ENCODE data around the gene MAN1B1. TPM values are rescaled to one million over a fixed set of nuclear protein-coding genes. Genes with fewer than 3 reads are reported as not detected.

MAN1B1 gene
- total RNA-seq, 1 donor from 2014 or later, result 58.9 TPM

DNA sequence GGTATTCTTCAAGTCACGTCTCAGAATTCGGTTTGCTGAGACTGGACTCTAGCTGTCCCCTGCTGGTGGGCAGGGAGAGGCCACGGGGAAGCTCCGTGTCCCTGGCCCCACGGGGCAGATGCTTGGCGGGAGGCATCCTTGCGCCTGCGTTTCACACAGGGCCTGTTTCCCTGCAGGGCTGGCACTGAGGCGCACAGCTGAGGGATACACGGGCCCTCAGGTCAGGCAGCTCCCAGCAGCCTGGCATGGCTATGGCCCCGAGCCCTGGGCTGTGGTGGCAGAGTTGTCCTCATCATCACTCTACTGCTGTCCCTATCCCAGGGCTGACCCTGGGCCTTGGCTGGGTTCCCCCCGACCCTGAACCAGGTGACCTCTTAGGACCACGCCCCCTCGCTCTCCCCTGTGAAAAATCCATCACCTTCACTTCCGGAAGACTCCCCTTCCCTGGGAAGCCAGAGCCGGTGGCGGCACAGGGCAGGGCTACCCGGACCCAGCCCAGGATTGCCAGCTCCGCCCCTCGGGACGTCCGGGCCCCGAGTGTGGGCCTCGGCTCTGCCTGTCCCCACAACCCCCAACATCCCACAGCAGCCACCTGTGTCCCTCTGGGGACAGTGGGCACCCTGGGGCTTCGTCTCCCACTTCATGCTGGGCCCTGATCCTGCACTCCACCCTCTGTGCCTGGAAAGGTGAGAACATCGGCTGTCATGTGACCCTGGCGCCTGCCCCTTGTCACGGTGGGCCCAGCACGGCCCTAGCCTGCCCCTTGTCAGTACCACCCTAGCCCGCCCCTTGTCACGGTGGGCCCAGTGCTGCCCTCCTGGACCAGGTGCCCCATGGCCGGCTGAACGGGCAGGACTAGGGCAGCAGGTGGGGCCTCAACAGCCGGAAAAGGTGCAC lies 22.7 kb downstream of the MAN1B1 start:
- Mint-ChIP-seq H3K4me1 (ENCODE audit: unreplicated experiment) (no peaks in the 10 kb centered on the region), H3K4me3 (no peak overlapping the region), H3K9me3 (no peaks in the 10 kb centered on the region), H3K36me3 (no peaks in the 10 kb centered on the region), H3K27me3 (no peaks in the 10 kb centered on the region), H3K27ac (no peak overlapping the region)
- TF ChIP-seq, protein P1, sequence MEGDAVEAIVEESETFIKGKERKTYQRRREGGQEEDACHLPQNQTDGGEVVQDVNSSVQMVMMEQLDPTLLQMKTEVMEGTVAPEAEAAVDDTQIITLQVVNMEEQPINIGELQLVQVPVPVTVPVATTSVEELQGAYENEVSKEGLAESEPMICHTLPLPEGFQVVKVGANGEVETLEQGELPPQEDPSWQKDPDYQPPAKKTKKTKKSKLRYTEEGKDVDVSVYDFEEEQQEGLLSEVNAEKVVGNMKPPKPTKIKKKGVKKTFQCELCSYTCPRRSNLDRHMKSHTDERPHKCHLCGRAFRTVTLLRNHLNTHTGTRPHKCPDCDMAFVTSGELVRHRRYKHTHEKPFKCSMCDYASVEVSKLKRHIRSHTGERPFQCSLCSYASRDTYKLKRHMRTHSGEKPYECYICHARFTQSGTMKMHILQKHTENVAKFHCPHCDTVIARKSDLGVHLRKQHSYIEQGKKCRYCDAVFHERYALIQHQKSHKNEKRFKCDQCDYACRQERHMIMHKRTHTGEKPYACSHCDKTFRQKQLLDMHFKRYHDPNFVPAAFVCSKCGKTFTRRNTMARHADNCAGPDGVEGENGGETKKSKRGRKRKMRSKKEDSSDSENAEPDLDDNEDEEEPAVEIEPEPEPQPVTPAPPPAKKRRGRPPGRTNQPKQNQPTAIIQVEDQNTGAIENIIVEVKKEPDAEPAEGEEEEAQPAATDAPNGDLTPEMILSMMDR (conservative IDR thresholded peaks at IDR 0.05), result no peak
- DNase-seq (ENCODE audit: extremely low spot score, unreplicated experiment), result no peak

DNA sequence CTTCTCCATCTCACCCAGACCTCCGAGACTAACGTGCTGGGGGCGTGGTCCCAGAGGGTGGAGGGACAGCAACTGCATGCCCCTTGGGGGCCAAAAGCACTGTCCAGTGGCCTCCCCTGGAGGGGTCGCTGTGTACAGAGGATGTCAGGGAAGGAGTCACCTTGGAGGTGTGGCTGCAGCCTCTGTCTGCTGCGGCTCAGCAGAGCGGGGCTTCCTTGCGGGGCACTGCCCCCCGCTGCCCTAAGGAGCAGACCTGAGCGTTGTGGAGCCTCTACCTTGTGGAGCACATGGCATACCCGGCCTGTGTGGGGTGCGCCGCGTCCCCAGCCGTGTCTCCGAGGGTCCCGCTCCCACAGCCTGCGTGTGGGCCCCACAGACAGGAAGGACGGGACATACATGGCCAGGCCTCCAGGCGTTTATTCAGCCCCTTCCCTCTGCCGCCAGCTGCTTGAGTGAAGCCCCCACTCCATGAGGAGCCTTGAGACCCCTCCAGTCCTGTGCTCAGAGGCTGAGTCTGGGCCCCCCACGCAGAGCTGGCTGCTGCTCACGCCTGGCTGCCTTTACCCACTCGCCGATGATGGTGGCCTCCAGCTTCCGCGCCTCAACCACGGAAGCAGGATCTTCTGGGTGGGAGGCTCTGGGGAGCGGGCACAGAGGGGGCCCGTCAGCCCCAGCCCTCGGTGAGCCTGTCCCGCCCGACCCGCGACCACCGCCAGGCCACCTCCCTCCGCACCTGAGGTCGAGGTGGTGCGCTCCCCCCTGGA lies 23.5 kb downstream of the MAN1B1 start:
- TF ChIP-seq, protein P1 (conservative IDR thresholded peaks at IDR 0.05), result no peak
- H3K9me3 Mint-ChIP-seq, result no peaks in the 10 kb centered on the region
- no peak for DNase-seq (ENCODE audit: extremely low spot score, unreplicated experiment)
- H3K4me1 Mint-ChIP-seq (ENCODE audit: unreplicated experiment), result no peaks in the 10 kb centered on the region
- no peak overlapping the region for H3K4me3 Mint-ChIP-seq
- no peaks in the 10 kb centered on the region for H3K27me3 Mint-ChIP-seq
- no peak overlapping the region for H3K27ac Mint-ChIP-seq
- no peaks in the 10 kb centered on the region for H3K36me3 Mint-ChIP-seq

DNA sequence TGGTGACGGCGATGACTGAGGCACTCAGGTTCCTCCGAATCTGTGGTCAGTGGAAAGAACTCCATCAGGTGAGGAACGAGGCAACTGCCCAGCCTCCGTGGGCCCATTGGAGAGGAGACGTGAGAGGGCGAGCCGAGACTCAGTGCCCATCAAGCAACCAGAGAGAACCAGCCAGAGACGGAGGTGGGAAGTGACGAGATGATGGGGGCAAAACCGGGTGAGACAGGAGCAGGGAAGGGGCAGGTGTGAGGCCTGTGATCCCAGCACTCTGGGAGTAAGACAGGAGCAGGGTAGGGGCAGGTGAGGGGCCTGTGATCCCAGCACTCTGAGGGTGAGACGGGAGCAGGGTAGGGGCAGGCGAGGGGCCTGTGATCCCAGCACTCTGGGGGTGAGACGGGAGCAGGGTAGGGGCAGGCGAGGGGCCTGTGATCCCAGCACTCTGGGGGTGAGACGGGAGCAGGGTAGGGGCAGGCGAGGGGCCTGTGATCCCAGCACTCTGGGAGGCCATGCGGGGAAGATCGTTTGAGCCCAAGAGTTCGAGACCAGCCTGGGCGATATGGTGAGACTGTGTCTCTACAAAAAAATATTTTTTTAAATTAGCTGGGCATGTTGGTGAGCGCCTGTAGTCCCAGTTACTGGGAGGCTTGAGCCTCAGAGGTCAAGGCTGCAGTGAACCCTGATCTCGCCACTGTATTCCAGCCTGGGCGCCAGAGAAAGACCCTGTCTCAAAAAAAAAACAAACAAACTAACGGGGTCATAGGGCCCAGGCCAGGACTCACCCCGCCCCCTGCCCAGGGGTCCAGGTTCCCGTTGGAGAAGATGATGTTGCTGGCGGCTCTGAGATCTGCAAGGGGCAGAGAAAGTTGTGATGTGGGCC lies 24.4 kb downstream of the MAN1B1 start:
- no peaks in the 10 kb centered on the region for H3K27me3 Mint-ChIP-seq

DNA sequence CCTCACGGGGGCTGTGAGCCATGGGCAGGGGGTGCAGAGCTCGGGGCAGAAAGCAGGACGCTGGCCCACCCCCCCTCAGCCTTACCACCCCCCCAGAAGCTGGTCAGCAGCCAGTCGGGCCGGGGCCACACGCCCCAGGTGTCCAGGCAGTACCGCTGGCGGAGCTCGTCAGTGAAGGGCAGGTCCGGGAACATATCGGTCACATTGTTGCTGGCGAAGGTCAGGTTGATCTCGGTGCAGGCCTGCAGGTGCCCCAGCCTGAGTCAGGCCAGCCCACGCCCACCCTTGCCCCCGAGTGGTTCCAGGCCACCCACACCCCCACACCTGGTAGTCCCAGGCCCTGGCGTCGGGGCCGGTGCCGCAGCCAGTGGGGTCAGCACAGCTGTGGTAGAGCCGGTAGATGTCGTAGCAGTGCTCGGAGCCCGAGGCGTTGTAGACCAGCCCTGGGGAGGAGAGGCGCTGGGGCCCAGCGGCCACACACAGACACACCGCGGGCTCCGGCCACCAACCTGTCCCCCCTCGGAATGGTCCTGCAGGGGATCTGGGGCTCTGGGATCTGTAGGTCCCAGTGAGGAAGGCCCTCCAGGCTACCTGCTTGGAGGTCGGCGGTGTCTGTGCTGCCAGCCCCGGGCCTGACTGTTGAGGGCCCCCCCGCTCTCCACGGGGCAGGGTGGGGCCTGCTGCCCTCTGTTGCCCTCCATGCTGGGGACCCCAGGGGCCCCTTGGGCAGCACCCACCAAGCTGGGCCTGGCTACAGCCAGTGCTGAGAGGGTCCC lies 25.2 kb downstream of the MAN1B1 start:
- H3K4me1 Mint-ChIP-seq (ENCODE audit: unreplicated experiment), result peaks cover 6% of the 10 kb centered on the region
- no peak overlapping the region for H3K27ac Mint-ChIP-seq
- H3K36me3 Mint-ChIP-seq, result no peaks in the 10 kb centered on the region
- no peaks in the 10 kb centered on the region for H3K9me3 Mint-ChIP-seq
- TF ChIP-seq, protein P1 (conservative IDR thresholded peaks at IDR 0.05), result no peak
- H3K4me3 Mint-ChIP-seq, result no peak overlapping the region
- H3K27me3 Mint-ChIP-seq, result peaks cover 3% of the 10 kb centered on the region
- DNase-seq (ENCODE audit: extremely low spot score, unreplicated experiment), result no peak

More for the DNA sequence above, 24.4 kb downstream of the MAN1B1 start:
- Mint-ChIP-seq H3K4me3 (no peak overlapping the region), H3K27ac (no peak overlapping the region), H3K4me1 (ENCODE audit: unreplicated experiment) (no peaks in the 10 kb centered on the region), H3K9me3 (no peaks in the 10 kb centered on the region), H3K36me3 (no peaks in the 10 kb centered on the region)
- no peak for DNase-seq (ENCODE audit: extremely low spot score, unreplicated experiment)
- TF ChIP-seq, protein P1 (conservative IDR thresholded peaks at IDR 0.05), result no peak

All from type B pancreatic cell (in vitro differentiated cells).